ENCODE data around the gene ZNF813.

DNA sequence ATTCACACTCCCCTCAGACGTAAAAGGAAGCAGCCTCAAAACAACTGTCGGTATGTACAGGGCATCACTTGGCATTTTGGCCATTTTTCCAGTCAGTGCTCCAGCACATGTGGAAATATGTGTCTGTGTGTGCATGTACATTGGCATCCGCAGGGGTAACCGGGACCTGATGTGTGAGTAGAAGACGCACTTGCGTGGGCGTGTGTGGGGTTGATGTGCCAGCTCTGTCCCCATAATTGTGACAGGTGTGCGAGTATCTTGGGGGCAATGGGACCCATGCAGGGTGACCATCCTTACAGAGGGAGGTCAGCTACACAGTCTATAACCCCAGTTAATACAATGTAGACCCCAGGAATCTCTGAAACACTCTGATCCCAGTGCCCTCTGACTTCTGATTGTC lies 63.1 kb downstream of the ZNF813 start:
- TF ChIP-seq ZNF274 (IDR thresholded peaks at IDR 0.05; ENCODE audit: low read depth, low read length) (no peak), SUZ12 (IDR thresholded peaks at IDR 0.05; ENCODE audit: extremely low read depth, insufficient read depth, insufficient read length) (no peak)

Measured in NT2/D1 (cell line).